Stimulated activated CD4-positive, alpha-beta T cell treated with anti-CD3 and anti-CD28 coated beads, Interleukin-2, amount 100 ng/mL, for 48 hours (primary cell): ENCODE data around the gene NFIL3.
"Not testable (repeated sequence)": the region's sequence is repeated elsewhere in the genome, so short reads cannot be mapped to it uniquely, and the experiment has no call there.

Source experiments
- DNase-seq, 2 donors: peaks; one replicate each; pipeline ENCODE4 v3.0.0-alpha.2; 2020

NFIL3 gene

GRCh38 chr9:91393826-91394225, 29.8 kb downstream of the NFIL3 start:
- no peak for DNase-seq

- no peak for DNase-seq
Observed at GRCh38 chr9:91392435-91392834, 31.2 kb downstream of the NFIL3 start.

GRCh38 chr9:91391818-91392217, 31.8 kb downstream of the NFIL3 start:
- no peak for DNase-seq

GRCh38 chr9:91391412-91391811, 32.2 kb downstream of the NFIL3 start:
- DNase-seq = no peak

- not testable (repeated sequence) for DNase-seq
Observed at GRCh38 chr9:91389686-91390085, 33.9 kb downstream of the NFIL3 start.

- no peak for DNase-seq
Observed at GRCh38 chr9:91386765-91387164, 36.9 kb downstream of the NFIL3 start.

- no peak for DNase-seq
Observed at GRCh38 chr9:91384954-91385353, 38.7 kb downstream of the NFIL3 start.

GRCh38 chr9:91383577-91383976, 40.1 kb downstream of the NFIL3 start:
- no peak for DNase-seq

- no peak for DNase-seq
Observed at GRCh38 chr9:91382298-91382697, 41.3 kb downstream of the NFIL3 start.

- DNase-seq = no peak
Observed at GRCh38 chr9:91379426-91379825, 44.2 kb downstream of the NFIL3 start.

GRCh38 chr9:91378695-91379127, 44.9 kb downstream of the NFIL3 start:
- no peak for DNase-seq

- not testable (repeated sequence) for DNase-seq
Observed at GRCh38 chr9:91378054-91378453, 45.6 kb downstream of the NFIL3 start.

GRCh38 chr9:91376239-91376638, 47.4 kb downstream of the NFIL3 start:
- no peak for DNase-seq

- no peak for DNase-seq
Observed at GRCh38 chr9:91374939-91375338, 48.7 kb downstream of the NFIL3 start.

- DNase-seq = no peak
Observed at GRCh38 chr9:91371894-91372293, 51.7 kb downstream of the NFIL3 start.

- not testable (repeated sequence) for DNase-seq
Observed at GRCh38 chr9:91370006-91370405, 53.6 kb downstream of the NFIL3 start.

GRCh38 chr9:91364702-91365101, 58.9 kb downstream of the NFIL3 start:
- DNase-seq = no peak

- DNase-seq = no peak
Observed at GRCh38 chr9:91364005-91364404, 59.6 kb downstream of the NFIL3 start.

- DNase-seq = no peak
Observed at GRCh38 chr9:91362051-91362611, 61.5 kb downstream of the NFIL3 start.

- peak; percentile 81 to 91 for DNase-seq
Observed at GRCh38 chr9:91361291-91362050, 62.2 kb downstream of the NFIL3 start, which contains the start of gene AUH. TSS of gene AUH (minus strand) at chr9:91361918. CDS start at chr9:91361889, 29 bp downstream.

GRCh38 chr9:91360551-91361290, 62.9 kb downstream of the NFIL3 start:
- DNase-seq = no peak

- DNase-seq = no peak
Observed at GRCh38 chr9:91359734-91360470, 63.7 kb downstream of the NFIL3 start.

GRCh38 chr9:91359083-91359482, 64.5 kb downstream of the NFIL3 start:
- no peak for DNase-seq
